ENCODE results near the gene SLC25A45. TPM values are rescaled to one million over a fixed set of nuclear protein-coding genes. Genes with fewer than 3 reads are reported as not detected.
"Not testable (repeated sequence)": the region's sequence is repeated elsewhere in the genome, so short reads cannot be mapped to it uniquely, and the experiment has no call there.

SLC25A45 gene
- total RNA-seq, 8 experiments from 2014 or later = 0.11 to 10.0 (median 1.9) TPM

- Histone ChIP-seq H3K4me1 (replicated peaks in 1 of 2) (peaks cover 17% of the 10 kb centered on the region in 2 donors), H3K4me3 (peak within 1 kb of the TSS; percentile 56 to 92 (median 64)), H3K27ac (peak within 1 kb of the TSS; percentile 84 to 86)
- WGBS, 10 experiments = 0% methylated on average over 4 to 13 of the region's 79 CpGs; no CpG with 5 or more reads in 5 of the 10 experiments
- peak; percentile 86 to 97 (median 90) for ATAC-seq (replicated peaks in 6 of 8)
- in situ Hi-C loops (cut with MboI; ENCODE audit: low pct_unique_long_range_greater_than_20kb in 2 of 9, low sequenced_read_pairs in 9 of 9, unreplicated experiment in 9 of 9) = loop anchor here in 1 of 9 experiments (25.0 kb wide), 1 partner anchor 158 kb away; no protein-coding TSS in a partner anchor
Observed at GRCh38 chr11:65354265-65355012, 28.0 kb downstream of the SLC25A45 start, which contains the start of gene TIGD3. Gene TIGD3 (plus strand): TSS chr11:65354751. CDS start chr11:65355809, 1,058 bp downstream.

DNA sequence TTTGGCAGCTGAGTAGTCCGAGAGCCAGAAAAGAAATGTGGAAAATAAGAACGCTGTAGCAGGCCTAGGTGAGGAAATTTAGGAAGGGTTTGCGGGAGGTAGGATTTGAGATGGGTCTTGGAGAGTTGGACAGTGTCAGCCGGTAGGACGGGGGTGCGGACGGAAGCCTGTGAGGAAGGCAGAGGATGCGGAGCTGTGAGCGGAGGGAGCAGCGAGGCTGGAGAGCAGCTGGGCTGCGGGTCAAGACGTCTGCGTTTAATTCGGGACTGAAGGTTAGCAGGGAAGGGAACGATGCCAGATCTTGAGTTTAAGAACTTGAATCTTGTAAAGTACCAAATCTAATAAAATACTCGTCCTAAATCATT lies 28.6 kb downstream of the SLC25A45 start:
- Histone ChIP-seq H3K4me3 (peak overlapping the region; percentile 56 to 92 (median 64)), H3K27ac (peak overlapping the region; percentile 42 to 53), H3K4me1 (replicated peaks in 1 of 2) (peaks cover 17% of the 10 kb centered on the region in 2 donors)
- ATAC-seq (replicated peaks in 6 of 8) = peak in 6 of 8 experiments; percentile 1 to 6 (median 2)
- WGBS, 10 experiments = 0 to 45% (median 22%) methylated on average over 1 to 16 of the region's 16 CpGs; no CpG with 5 or more reads in 2 of the 10 experiments
- in situ Hi-C loops (cut with MboI; ENCODE audit: low pct_unique_long_range_greater_than_20kb in 2 of 9, low sequenced_read_pairs in 9 of 9, unreplicated experiment in 9 of 9) = loop anchor here in 1 of 9 experiments (25.0 kb wide), 1 partner anchor 158 kb away; no protein-coding TSS in a partner anchor

- H3K27ac ChIP-seq = peak overlapping the region in 1 of 2 donors; percentile 53
- 81 to 100% (median 89%) methylated on average over 3 to 7 of the region's 7 CpGs; no CpG with 5 or more reads in 1 of the 10 experiments for WGBS, 10 experiments
- in situ Hi-C loops (cut with MboI; ENCODE audit: low pct_unique_long_range_greater_than_20kb in 2 of 9, low sequenced_read_pairs in 9 of 9, unreplicated experiment in 9 of 9) = loop anchor here in 1 of 9 experiments (25.0 kb wide), 1 partner anchor 159 kb away; no protein-coding TSS in a partner anchor
- peak overlapping the region in 1 of 5 donors; percentile 92 for H3K4me3 ChIP-seq
- peaks cover 17% of the 10 kb centered on the region in 2 donors for H3K4me1 ChIP-seq (replicated peaks in 1 of 2)
- no peak for ATAC-seq (replicated peaks in 6 of 8)
Observed at GRCh38 chr11:65353376-65353775, 29.1 kb downstream of the SLC25A45 start.

DNA sequence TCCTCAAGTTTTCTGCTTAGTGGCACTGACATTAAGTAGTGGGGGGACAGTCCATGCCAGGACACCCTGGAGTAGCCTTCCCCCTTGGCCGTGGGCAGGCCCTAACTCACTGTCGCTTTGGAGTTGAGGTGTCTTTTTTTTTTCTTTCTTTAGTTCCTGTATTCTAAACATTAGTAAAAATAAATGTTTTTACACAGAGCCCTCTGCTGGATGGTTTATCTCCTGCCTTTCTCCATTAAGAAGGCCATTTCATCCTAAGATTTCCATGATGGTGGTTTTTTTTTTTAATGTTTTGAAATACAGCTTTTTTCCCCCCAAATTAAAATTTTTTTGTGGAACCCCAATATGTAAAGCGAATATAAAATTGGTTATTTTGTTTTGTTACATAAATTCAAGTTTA lies 29.7 kb downstream of the SLC25A45 start:
- H3K4me1 ChIP-seq (replicated peaks in 1 of 2) = peaks cover 17% of the 10 kb centered on the region in 2 donors
- in situ Hi-C loops (cut with MboI; ENCODE audit: low pct_unique_long_range_greater_than_20kb in 2 of 9, low sequenced_read_pairs in 9 of 9, unreplicated experiment in 9 of 9) = loop anchor here in 1 of 9 experiments (25.0 kb wide), 1 partner anchor 160 kb away; no protein-coding TSS in a partner anchor
- WGBS, 10 experiments = 64 to 94% (median 78%) methylated on average over 1 to 3 of the region's 3 CpGs
- no peak overlapping the region for H3K4me3 ChIP-seq
- no peak overlapping the region for H3K27ac ChIP-seq
- ATAC-seq (replicated peaks in 6 of 8) = no peak

GRCh38 chr11:65351511-65351910 lies 30.9 kb downstream of the SLC25A45 start:
- WGBS, 10 experiments = 80 to 100% (median 100%) methylated on average over 1 to 2 of the region's 2 CpGs; no CpG with 5 or more reads in 2 of the 10 experiments
- no peak for ATAC-seq (replicated peaks in 6 of 8)
- peaks cover 17% of the 10 kb centered on the region in 2 donors for H3K4me1 ChIP-seq (replicated peaks in 1 of 2)
- no peak overlapping the region for H3K27ac ChIP-seq
- in situ Hi-C loops (cut with MboI; ENCODE audit: low pct_unique_long_range_greater_than_20kb in 2 of 9, low sequenced_read_pairs in 9 of 9, unreplicated experiment in 9 of 9) = loop anchor here in 1 of 9 experiments (25.0 kb wide), 1 partner anchor 161 kb away; no protein-coding TSS in a partner anchor
- no peak overlapping the region for H3K4me3 ChIP-seq

DNA sequence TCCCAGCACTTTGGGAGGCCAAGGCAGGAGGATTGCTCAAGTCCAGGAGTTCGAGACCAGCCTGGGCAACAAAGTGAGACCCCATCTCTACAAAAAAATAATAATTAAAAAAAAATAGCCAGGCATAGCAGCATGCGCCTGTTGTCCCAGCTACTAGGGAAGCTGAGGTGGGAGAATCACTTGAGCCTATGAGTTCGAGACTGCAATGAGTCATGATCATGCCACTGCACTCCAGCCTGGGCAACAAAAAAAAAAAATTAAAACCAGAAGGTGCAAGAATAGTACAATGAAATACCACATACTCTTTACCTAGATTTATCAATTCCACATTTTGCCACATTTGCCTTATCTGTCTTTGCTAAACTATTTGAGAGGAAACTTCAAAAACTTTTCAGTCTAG lies 40.6 kb downstream of the SLC25A45 start:
- no peak for ATAC-seq (replicated peaks in 6 of 8)
- in situ Hi-C loops (cut with MboI; ENCODE audit: low pct_unique_long_range_greater_than_20kb in 2 of 9, low sequenced_read_pairs in 9 of 9, unreplicated experiment in 9 of 9) = no loop called here
- 56 to 100% (median 94%) methylated on average over 1 to 3 of the region's 3 CpGs for WGBS, 10 experiments
- no peak overlapping the region for H3K4me3 ChIP-seq
- no peaks in the 10 kb centered on the region for H3K4me1 ChIP-seq (replicated peaks in 1 of 2)
- H3K27ac ChIP-seq = no peak overlapping the region

DNA sequence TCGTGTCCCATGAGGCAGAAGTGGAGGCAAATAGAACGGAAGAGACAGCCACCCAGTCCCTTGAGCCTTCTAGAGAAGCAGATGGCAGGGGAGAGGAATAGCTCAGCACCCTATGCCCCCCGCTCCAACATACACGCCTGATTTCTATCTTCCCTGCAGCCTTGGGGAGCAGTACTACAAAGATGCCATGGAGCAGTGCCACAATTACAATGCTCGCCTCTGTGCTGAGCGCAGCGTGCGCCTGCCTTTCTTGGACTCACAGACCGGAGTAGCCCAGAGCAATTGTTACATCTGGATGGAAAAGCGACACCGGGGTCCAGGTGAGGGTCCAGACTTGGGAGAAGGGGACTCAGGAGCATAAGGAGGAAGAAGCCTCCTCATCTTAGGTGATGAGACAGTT lies 42.2 kb downstream of the SLC25A45 start:
- in situ Hi-C loops (cut with MboI; ENCODE audit: low pct_unique_long_range_greater_than_20kb in 2 of 9, low sequenced_read_pairs in 9 of 9, unreplicated experiment in 9 of 9) = no loop called here
- peaks cover 3 to 5% of the 10 kb centered on the region in 2 donors for H3K4me1 ChIP-seq (replicated peaks in 1 of 2)
- no peak overlapping the region for H3K27ac ChIP-seq
- no peak for ATAC-seq (replicated peaks in 6 of 8)
- H3K4me3 ChIP-seq = no peak overlapping the region
- WGBS, 10 experiments = 66 to 100% (median 87%) methylated on average over 2 to 8 of the region's 11 CpGs; no CpG with 5 or more reads in 5 of the 10 experiments

DNA sequence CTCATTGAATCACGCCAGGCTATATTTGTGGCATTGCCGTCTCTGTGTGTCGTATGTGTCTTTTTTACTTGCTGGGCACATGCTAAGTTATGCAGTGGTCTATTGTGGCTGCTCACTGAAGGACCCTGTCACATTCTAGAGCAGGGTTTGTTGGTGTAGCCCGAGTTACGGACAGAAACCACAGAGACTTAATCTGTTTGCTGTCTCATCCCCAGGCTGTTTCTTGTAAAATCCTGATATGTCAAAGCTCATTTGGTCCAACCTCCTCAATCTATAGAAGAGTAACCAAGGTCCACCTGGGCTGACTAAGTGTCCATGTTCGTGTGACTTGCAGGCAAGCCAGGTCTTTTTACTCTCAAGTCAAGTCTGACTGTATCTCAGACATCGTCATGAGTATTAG lies 43.8 kb downstream of the SLC25A45 start:
- 20 to 100% (median 96%) methylated on average over 1 to 6 of the region's 7 CpGs; no CpG with 5 or more reads in 1 of the 10 experiments for WGBS, 10 experiments

DNA sequence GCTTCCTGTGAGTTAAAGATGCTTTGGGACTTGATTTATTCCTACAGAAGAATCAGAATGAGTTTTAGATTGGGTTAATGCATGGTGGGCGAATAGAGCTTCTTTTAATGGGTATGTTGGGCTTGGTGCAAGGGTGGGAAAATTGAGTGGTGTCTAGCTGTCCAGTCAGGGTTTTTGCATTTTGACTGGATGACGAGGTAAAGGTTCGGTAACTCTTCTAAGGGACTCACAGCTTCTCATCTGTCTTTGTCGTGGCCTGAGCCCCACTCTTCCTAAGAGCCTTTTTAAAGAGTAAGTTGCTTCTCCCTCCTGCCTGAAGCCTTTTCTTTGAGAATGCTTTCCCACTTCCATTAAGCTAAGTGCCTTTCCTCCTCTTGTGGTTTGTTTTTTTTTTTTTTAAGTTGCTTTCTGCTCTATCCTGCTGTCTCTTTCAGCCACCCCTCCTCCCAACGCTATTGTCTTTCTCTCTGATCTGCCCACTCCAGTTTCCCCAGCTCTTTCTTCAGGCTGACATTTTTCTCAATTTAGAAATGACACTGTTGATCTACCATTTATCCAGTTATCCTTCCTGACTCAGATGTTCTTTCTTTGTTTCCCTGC lies 47.6 kb downstream of the SLC25A45 start:
- in situ Hi-C loops (cut with MboI; ENCODE audit: low pct_unique_long_range_greater_than_20kb in 2 of 9, low sequenced_read_pairs in 9 of 9, unreplicated experiment in 9 of 9) = no loop called here
- Histone ChIP-seq H3K4me3 (peak overlapping the region; percentile 58 to 92 (median 62)), H3K27ac (no peak overlapping the region), H3K4me1 (replicated peaks in 1 of 2) (peaks cover 7% of the 10 kb centered on the region in 2 donors)
- peak in 2 of 8 experiments; percentile 1 for ATAC-seq (replicated peaks in 6 of 8)
- whole genome bisulfite sequencing, 10 experiments = 0 to 5% (median 0%) methylated on average over 1 to 5 of the region's 5 CpGs

More for the DNA sequence above, 43.8 kb downstream of the SLC25A45 start:
- no peak overlapping the region for H3K27ac ChIP-seq
- in situ Hi-C loops (cut with MboI; ENCODE audit: low pct_unique_long_range_greater_than_20kb in 2 of 9, low sequenced_read_pairs in 9 of 9, unreplicated experiment in 9 of 9) = no loop called here
- H3K4me1 ChIP-seq (replicated peaks in 1 of 2) = peaks cover 7% of the 10 kb centered on the region in 2 donors
- no peak overlapping the region for H3K4me3 ChIP-seq
- ATAC-seq (replicated peaks in 6 of 8) = no peak

- H3K4me3 ChIP-seq; H3K27ac ChIP-seq; in situ Hi-C loops (cut with MboI; ENCODE audit: low pct_unique_long_range_greater_than_20kb in 2 of 9, low sequenced_read_pairs in 9 of 9, unreplicated experiment in 9 of 9); H3K4me1 ChIP-seq (replicated peaks in 1 of 2); ATAC-seq (replicated peaks in 6 of 8): not testable (repeated sequence)
- WGBS, 10 experiments = 89 to 100% (median 100%) methylated on average over 1 to 7 of the region's 9 CpGs; no CpG with 5 or more reads in 5 of the 10 experiments
Observed at GRCh38 chr11:65332591-65332990, 49.9 kb downstream of the SLC25A45 start.

GRCh38 chr11:65330544-65330943 lies 51.9 kb downstream of the SLC25A45 start:
- 73 to 96% (median 84%) methylated on average over 2 to 7 of the region's 7 CpGs; no CpG with 5 or more reads in 3 of the 10 experiments for WGBS, 10 experiments
- in situ Hi-C loops (cut with MboI; ENCODE audit: low pct_unique_long_range_greater_than_20kb in 2 of 9, low sequenced_read_pairs in 9 of 9, unreplicated experiment in 9 of 9) = no loop called here
- Histone ChIP-seq H3K27ac (no peak overlapping the region), H3K4me1 (replicated peaks in 1 of 2) (peaks cover 8 to 10% of the 10 kb centered on the region in 2 donors), H3K4me3 (no peak overlapping the region)
- no peak for ATAC-seq (replicated peaks in 6 of 8)

DNA sequence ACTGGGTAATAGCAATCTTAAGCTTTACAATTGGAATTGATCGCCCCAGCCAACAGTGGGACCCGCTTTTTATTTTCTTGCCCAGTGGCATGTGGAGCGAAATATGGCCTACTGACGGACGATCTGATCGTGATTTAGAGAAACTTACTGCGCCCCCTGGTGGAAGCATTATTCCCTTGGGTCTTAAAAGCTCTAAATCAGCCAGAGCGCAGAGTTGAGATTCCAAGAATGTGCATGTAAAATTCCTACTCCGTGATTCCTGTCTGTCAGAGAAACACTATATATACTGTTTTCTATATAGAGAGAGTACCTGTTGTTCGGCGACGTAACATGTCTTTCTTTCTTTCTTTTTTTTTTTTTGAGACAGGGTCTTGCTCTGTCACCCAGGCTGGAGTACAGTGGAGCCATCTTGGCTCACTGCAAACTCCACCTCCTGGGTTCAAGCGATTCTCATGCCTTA lies 52.5 kb downstream of the SLC25A45 start:
- Histone ChIP-seq H3K4me1 (replicated peaks in 1 of 2) (peaks cover 2 to 4% of the 10 kb centered on the region in 2 donors), H3K4me3 (no peak overlapping the region), H3K27ac (no peak overlapping the region)
- peak; percentile 13 to 42 (median 25) for ATAC-seq (replicated peaks in 6 of 8)
- 0 to 25% (median 9%) methylated on average over 1 to 11 of the region's 13 CpGs for WGBS, 10 experiments
- in situ Hi-C loops (cut with MboI; ENCODE audit: low pct_unique_long_range_greater_than_20kb in 2 of 9, low sequenced_read_pairs in 9 of 9, unreplicated experiment in 9 of 9) = loop anchor here in 3 of 9 experiments (5.0 to 10.0 kb wide), 2 partner anchors 55 to 58 kb away; no protein-coding TSS in a partner anchor

All from motor neuron (in vitro differentiated cells).